Islet of Langerhans (tissue), 1 donor: ENCODE measurements around the gene C9orf152.
A peak's percentile ranks its signal among the peaks of the same experiment; 100 is the strongest.
"Not testable (repeated sequence)": the region's sequence is repeated elsewhere in the genome, so short reads cannot be mapped to it uniquely, and the experiment has no call there.

Experiments used
- FAIRE-seq: peaks from one replicate; lab custom pipeline; 2011; peaks lifted over from hg19 to GRCh38; lab: Jason Lieb, UNC

The C9orf152 gene

GRCh38 chr9:110208031-110208430, at the start of gene C9orf152:
C9orf152 (minus strand) TSS chr9:110208159; CDS start chr9:110207579, 580 bp downstream.
- no peak for FAIRE-seq

- no peak for FAIRE-seq
These were observed 49.3 kb upstream of the C9orf152 start for GRCh38 chr9:110257097-110257841.

GRCh38 chr9:110256380-110257096, 48.6 kb upstream of the C9orf152 start, which contains the start of gene TXN:
TXN (minus strand) TSS chr9:110256507; CDS start chr9:110256435, 72 bp downstream.
- no peak for FAIRE-seq

- no peak for FAIRE-seq
These were observed 47.8 kb upstream of the C9orf152 start for GRCh38 chr9:110255463-110256379.

GRCh38 chr9:110255034-110255462, 47.1 kb upstream of the C9orf152 start:
- FAIRE-seq: no peak

- no peak for FAIRE-seq
These were observed 46.5 kb upstream of the C9orf152 start for GRCh38 chr9:110254500-110254899.

GRCh38 chr9:110252509-110253139, 44.7 kb upstream of the C9orf152 start:
- FAIRE-seq: no peak

- not testable (repeated sequence) for FAIRE-seq
These were observed 43.8 kb upstream of the C9orf152 start for GRCh38 chr9:110251770-110252169.

GRCh38 chr9:110251212-110251611, 43.3 kb upstream of the C9orf152 start:
- no peak for FAIRE-seq

GRCh38 chr9:110249603-110250002, 41.6 kb upstream of the C9orf152 start:
- no peak for FAIRE-seq

- FAIRE-seq: no peak
These were observed 40.4 kb upstream of the C9orf152 start for GRCh38 chr9:110248361-110248760.

GRCh38 chr9:110246214-110246613, 38.3 kb upstream of the C9orf152 start:
- no peak for FAIRE-seq

GRCh38 chr9:110244616-110245015, 36.7 kb upstream of the C9orf152 start:
- no peak for FAIRE-seq

GRCh38 chr9:110241858-110242321, 33.9 kb upstream of the C9orf152 start:
- FAIRE-seq: no peak

GRCh38 chr9:110241260-110241857, 33.4 kb upstream of the C9orf152 start:
- FAIRE-seq: no peak

GRCh38 chr9:110240198-110240597, 32.2 kb upstream of the C9orf152 start:
- no peak for FAIRE-seq

GRCh38 chr9:110228321-110228720, 20.4 kb upstream of the C9orf152 start:
- no peak for FAIRE-seq

- FAIRE-seq: no peak
These were observed 16.6 kb upstream of the C9orf152 start for GRCh38 chr9:110224583-110224982.

- no peak for FAIRE-seq
These were observed 12.8 kb upstream of the C9orf152 start for GRCh38 chr9:110220809-110221208.

GRCh38 chr9:110217656-110218099, 9.7 kb upstream of the C9orf152 start:
- peak; percentile 98 for FAIRE-seq
